Chondrocyte (in vitro differentiated cells): Measurements from ENCODE around the gene FOXN1. TPM values are rescaled to one million over a fixed set of nuclear protein-coding genes. Genes with fewer than 3 reads are reported as not detected.

Source experiments
- DNase-seq: peaks from one replicate; pipeline ENCODE4 v3.0.0; 2021; ENCODE audit warnings: mixed read lengths, low spot score
- H3K27ac Mint-ChIP-seq: one replicate; pipeline ENCODE4 v1.8.0; 2021; ENCODE audit warnings: mild to moderate bottlenecking, moderate library complexity, mixed read lengths; ENCODE audit not compliant: unreplicated experiment
- H3K27me3 Mint-ChIP-seq: 2 replicates; pipeline ENCODE4 v1.8.0; 2021; ENCODE audit warnings: low read depth, mixed read lengths
- H3K36me3 Mint-ChIP-seq: 2 replicates; pipeline ENCODE4 v1.8.0; 2021; ENCODE audit warnings: low read depth, mixed read lengths
- H3K4me1 Mint-ChIP-seq: 2 replicates; pipeline ENCODE4 v1.8.0; 2021; ENCODE audit warnings: low read depth, mild to moderate bottlenecking, mixed read lengths
- H3K4me3 Mint-ChIP-seq: one replicate; pipeline ENCODE4 v1.8.0; 2021; ENCODE audit warnings: mild to moderate bottlenecking, moderate library complexity, mixed read lengths; ENCODE audit not compliant: unreplicated experiment
- H3K9me3 Mint-ChIP-seq: 2 replicates; pipeline ENCODE4 v1.8.0; 2021; ENCODE audit warnings: low read depth, mixed read lengths
- CTCF ChIP-seq: fragments of 200-600 bp; sonication (generic); IDR thresholded peaks from 2 replicates; pipeline ENCODE4 v1.5.0; 2021; ENCODE audit warnings: antibody characterized with exemption, mild to moderate bottlenecking, moderate library complexity
- total RNA-seq: library from RNA; stranded (reverse); gene quantifications from 3 replicates; pipeline ENCODE4 v1.2.1, GENCODE V29; 2021

Gene FOXN1
- total RNA-seq, 1 donor from 2014 or later = not detected

GRCh38 chr17:28563475-28563874 is 57.3 kb downstream of the FOXN1 start:
- Mint-ChIP-seq H3K4me3 (no peak overlapping the region), H3K9me3 (no peaks in the 10 kb centered on the region), H3K36me3 (peaks cover 19% of the 10 kb centered on the region), H3K4me1 (peaks cover 12% of the 10 kb centered on the region), H3K27me3 (no peaks in the 10 kb centered on the region), H3K27ac (peak overlapping the region; percentile 63)
- TF ChIP-seq CTCF = no peak
- no peak for DNase-seq

- no peak overlapping the region for H3K27ac Mint-ChIP-seq
- DNase-seq = no peak
- peaks cover 4% of the 10 kb centered on the region for H3K36me3 Mint-ChIP-seq
- H3K4me1 Mint-ChIP-seq = peaks cover 35% of the 10 kb centered on the region
- H3K9me3 Mint-ChIP-seq = no peaks in the 10 kb centered on the region
- TF ChIP-seq CTCF = no peak
- no peaks in the 10 kb centered on the region for H3K27me3 Mint-ChIP-seq
- H3K4me3 Mint-ChIP-seq = no peak overlapping the region
These were observed 61.5 kb downstream of the FOXN1 start for GRCh38 chr17:28567604-28568003.

GRCh38 chr17:28569446-28569845 is 63.3 kb downstream of the FOXN1 start:
- Mint-ChIP-seq H3K4me3 (no peak overlapping the region), H3K36me3 (peaks cover 4% of the 10 kb centered on the region), H3K4me1 (peaks cover 29% of the 10 kb centered on the region), H3K9me3 (no peaks in the 10 kb centered on the region), H3K27ac (no peak overlapping the region), H3K27me3 (no peaks in the 10 kb centered on the region)
- no peak for DNase-seq
- no peak for TF ChIP-seq CTCF

GRCh38 chr17:28570716-28571360 is 64.7 kb downstream of the FOXN1 start:
- H3K36me3 Mint-ChIP-seq = peaks cover 4% of the 10 kb centered on the region
- H3K27ac Mint-ChIP-seq = peak overlapping the region; percentile 74
- DNase-seq = peak; percentile 86
- no peaks in the 10 kb centered on the region for H3K27me3 Mint-ChIP-seq
- H3K9me3 Mint-ChIP-seq = no peaks in the 10 kb centered on the region
- no peak for TF ChIP-seq CTCF
- H3K4me1 Mint-ChIP-seq = peaks cover 29% of the 10 kb centered on the region
- peak overlapping the region; percentile 84 for H3K4me3 Mint-ChIP-seq

GRCh38 chr17:28571361-28572122 is 65.4 kb downstream of the FOXN1 start, which contains the start of gene PIGS:
Gene PIGS (minus strand): TSS chr17:28571524. CDS start chr17:28571496, 28 bp downstream.
- peak within 1 kb of the TSS; percentile 74 for H3K27ac Mint-ChIP-seq
- peak within 1 kb of the TSS; percentile 84 for H3K4me3 Mint-ChIP-seq
- peaks cover 4% of the 10 kb centered on the region for H3K36me3 Mint-ChIP-seq
- TF ChIP-seq CTCF = no peak
- no peaks in the 10 kb centered on the region for H3K27me3 Mint-ChIP-seq
- no peaks in the 10 kb centered on the region for H3K9me3 Mint-ChIP-seq
- DNase-seq = peak; percentile 98
- H3K4me1 Mint-ChIP-seq = peaks cover 29% of the 10 kb centered on the region
